Chondrocyte (in vitro differentiated cells): ENCODE results near the gene CYGB. TPM values are rescaled to one million over a fixed set of nuclear protein-coding genes. Genes with fewer than 3 reads are reported as not detected.

ENCODE experiments used
- DNase-seq: peaks from one replicate; pipeline ENCODE4 v3.0.0; 2021; ENCODE audit warnings: mixed read lengths, low spot score
- H3K27ac Mint-ChIP-seq: one replicate; pipeline ENCODE4 v1.8.0; 2021; ENCODE audit warnings: mild to moderate bottlenecking, moderate library complexity, mixed read lengths; ENCODE audit not compliant: unreplicated experiment
- H3K27me3 Mint-ChIP-seq: 2 replicates; pipeline ENCODE4 v1.8.0; 2021; ENCODE audit warnings: low read depth, mixed read lengths
- H3K36me3 Mint-ChIP-seq: 2 replicates; pipeline ENCODE4 v1.8.0; 2021; ENCODE audit warnings: low read depth, mixed read lengths
- H3K4me1 Mint-ChIP-seq: 2 replicates; pipeline ENCODE4 v1.8.0; 2021; ENCODE audit warnings: low read depth, mild to moderate bottlenecking, mixed read lengths
- H3K4me3 Mint-ChIP-seq: one replicate; pipeline ENCODE4 v1.8.0; 2021; ENCODE audit warnings: mild to moderate bottlenecking, moderate library complexity, mixed read lengths; ENCODE audit not compliant: unreplicated experiment
- H3K9me3 Mint-ChIP-seq: 2 replicates; pipeline ENCODE4 v1.8.0; 2021; ENCODE audit warnings: low read depth, mixed read lengths
- CTCF ChIP-seq: fragments of 200-600 bp; sonication (generic); IDR thresholded peaks from 2 replicates; pipeline ENCODE4 v1.5.0; 2021; ENCODE audit warnings: antibody characterized with exemption, mild to moderate bottlenecking, moderate library complexity
- total RNA-seq: library from RNA; stranded (reverse); gene quantifications from 3 replicates; pipeline ENCODE4 v1.2.1, GENCODE V29; 2021

The CYGB gene
- total RNA-seq, 1 donor from 2014 or later: 5.4 TPM

- DNase-seq: no peak
- no peaks in the 10 kb centered on the region for H3K36me3 Mint-ChIP-seq
- H3K9me3 Mint-ChIP-seq: no peaks in the 10 kb centered on the region
- H3K27ac Mint-ChIP-seq: no peak overlapping the region
- peaks cover 21% of the 10 kb centered on the region for H3K4me1 Mint-ChIP-seq
- H3K4me3 Mint-ChIP-seq: no peak overlapping the region
- no peak for TF ChIP-seq CTCF
- H3K27me3 Mint-ChIP-seq: no peaks in the 10 kb centered on the region
Measured at GRCh38 chr17:76577876-76578275, 40.4 kb upstream of the CYGB start.

GRCh38 chr17:76576189-76576588 is 38.7 kb upstream of the CYGB start:
- H3K4me3 Mint-ChIP-seq: no peak overlapping the region
- H3K9me3 Mint-ChIP-seq: no peaks in the 10 kb centered on the region
- H3K27ac Mint-ChIP-seq: no peak overlapping the region
- H3K36me3 Mint-ChIP-seq: no peaks in the 10 kb centered on the region
- peaks cover 14% of the 10 kb centered on the region for H3K4me1 Mint-ChIP-seq
- no peak for TF ChIP-seq CTCF
- no peak for DNase-seq
- H3K27me3 Mint-ChIP-seq: no peaks in the 10 kb centered on the region

- TF ChIP-seq CTCF: no peak
- no peaks in the 10 kb centered on the region for H3K9me3 Mint-ChIP-seq
- no peak for DNase-seq
- peaks cover 8% of the 10 kb centered on the region for H3K4me1 Mint-ChIP-seq
- H3K36me3 Mint-ChIP-seq: no peaks in the 10 kb centered on the region
- H3K27me3 Mint-ChIP-seq: no peaks in the 10 kb centered on the region
- no peak overlapping the region for H3K27ac Mint-ChIP-seq
- no peak overlapping the region for H3K4me3 Mint-ChIP-seq
Measured at GRCh38 chr17:76575570-76575969, 38.1 kb upstream of the CYGB start.

- H3K9me3 Mint-ChIP-seq: no peaks in the 10 kb centered on the region
- H3K36me3 Mint-ChIP-seq: no peaks in the 10 kb centered on the region
- no peak for DNase-seq
- H3K27ac Mint-ChIP-seq: no peak overlapping the region
- no peak for TF ChIP-seq CTCF
- H3K4me1 Mint-ChIP-seq: peaks cover 6% of the 10 kb centered on the region
- H3K4me3 Mint-ChIP-seq: no peak overlapping the region
- H3K27me3 Mint-ChIP-seq: no peaks in the 10 kb centered on the region
Measured at GRCh38 chr17:76574166-76574565, 36.7 kb upstream of the CYGB start.

GRCh38 chr17:76573096-76573495 is 35.6 kb upstream of the CYGB start:
- peaks cover 6% of the 10 kb centered on the region for H3K4me1 Mint-ChIP-seq
- H3K4me3 Mint-ChIP-seq: no peak overlapping the region
- H3K36me3 Mint-ChIP-seq: no peaks in the 10 kb centered on the region
- H3K27ac Mint-ChIP-seq: no peak overlapping the region
- TF ChIP-seq CTCF: no peak
- H3K9me3 Mint-ChIP-seq: no peaks in the 10 kb centered on the region
- no peaks in the 10 kb centered on the region for H3K27me3 Mint-ChIP-seq
- DNase-seq: no peak
